Peyer's patch (tissue), 4 donors: ENCODE measurements around the gene TRIM63. TPM values are rescaled to one million over a fixed set of nuclear protein-coding genes. Genes with fewer than 3 reads are reported as not detected.

Experiments
- DNase-seq, 3 donors: peaks; one replicate each; pipeline ENCODE4 v3.0.0-alpha.2; 2017 to 2019
- H3K27ac ChIP-seq, 4 donors: fragments of 200-600 bp; sonication (generic); one replicate each; pipeline ENCODE4 v1.5.1; 2016 to 2019
- H3K27me3 ChIP-seq, 2 donors: fragments of 200-600 bp; sonication (generic); one replicate each; pipeline ENCODE4 v1.5.1; 2019
- H3K36me3 ChIP-seq, 3 donors: fragments of 200-600 bp; sonication (generic); one replicate each; pipeline ENCODE4 v1.5.1; 2016 to 2019
- H3K4me1 ChIP-seq, 4 donors: fragments of 200-600 bp; sonication (generic); one replicate each; pipeline ENCODE4 v1.5.1; 2016 to 2019
- H3K4me3 ChIP-seq, 4 donors: fragments of 200-600 bp; sonication (generic); 1 replicate in 3 of 4; 2 replicates in 1 of 4; pipeline ENCODE4 v1.5.1; 2016 to 2019; ENCODE audit warnings: mild to moderate bottlenecking in 1 of 4
- H3K9me3 ChIP-seq, 4 donors: fragments of 200-600 bp; sonication (generic); one replicate each; pipeline ENCODE4 v1.5.1; 2016 to 2019; ENCODE audit warnings: mild to moderate bottlenecking in 1 of 4
- POLR2A ChIP-seq, 2 donors: fragments of 450-650 bp; IDR thresholded peaks; one replicate each; pipeline ENCODE4 v1.5.1; 2017; ENCODE audit warnings: antibody characterized with exemption in 2 of 2, mild to moderate bottlenecking in 2 of 2, moderate library complexity in 2 of 2
- total RNA-seq, 4 donors: library from RNA; depleted of rRNA; stranded (reverse); fragments of >200 nt; gene quantifications; one replicate each; pipeline ENCODE4 v1.1.0, GENCODE V29; 2016
- TF ChIP-seq, protein P1 (sequence below), 6 experiments: fragments of 450-650 bp in 4 of 6; fragments of 200-600 bp in 2 of 6; sonication (generic) in 1 of 6; IDR thresholded peaks; one replicate each; pipeline ENCODE4 v1.5.1; 2017 to 2019; ENCODE audit warnings: antibody characterized with exemption in 6 of 6, mild to moderate bottlenecking in 3 of 6, moderate library complexity in 1 of 6

The TRIM63 gene
- total RNA-seq, 4 donors from 2014 or later: 0.53 to 0.95 TPM; not detected in 2

DNA sequence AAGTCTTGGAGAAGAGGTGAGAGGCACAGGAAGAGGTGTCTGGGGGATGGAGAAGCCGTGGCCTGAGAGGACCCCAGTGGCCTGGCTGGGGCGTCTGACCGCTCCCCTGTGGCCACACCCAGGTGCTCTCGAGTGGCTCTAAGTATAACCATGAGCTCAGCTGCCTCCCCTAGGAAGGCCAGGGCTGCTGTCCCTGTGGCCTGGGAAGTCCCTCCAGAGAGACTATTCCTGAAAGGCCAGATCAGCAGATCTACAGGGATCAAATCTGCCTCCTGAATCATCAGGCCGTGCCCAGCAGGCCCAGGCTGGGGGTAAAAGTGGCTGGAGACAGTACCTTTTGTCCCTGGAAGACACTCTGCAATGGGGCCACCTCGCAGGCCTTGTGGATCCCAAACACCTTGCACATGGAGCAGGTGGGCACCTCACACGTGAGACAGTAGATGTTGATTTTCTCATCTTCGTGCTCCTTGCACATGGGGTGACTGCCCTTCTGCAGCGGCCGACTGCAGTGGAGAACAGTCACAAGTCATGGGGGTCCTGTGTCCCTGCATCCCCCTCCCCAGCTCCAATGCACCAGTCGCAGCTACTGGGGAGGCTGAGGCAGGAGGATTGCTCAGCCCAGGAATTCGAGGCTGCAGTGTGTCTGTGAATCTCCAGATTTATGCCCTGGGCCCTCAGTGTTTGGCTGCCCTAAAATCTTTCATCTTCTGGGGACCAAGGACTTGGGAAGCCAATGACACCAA is 6.4 kb downstream of the TRIM63 start:
- Histone ChIP-seq H3K4me1 (no peaks in the 10 kb centered on the region), H3K4me3 (no peak overlapping the region), H3K27me3 (no peaks in the 10 kb centered on the region), H3K27ac (no peak overlapping the region), H3K36me3 (no peaks in the 10 kb centered on the region), H3K9me3 (no peaks in the 10 kb centered on the region)
- no peak for TF ChIP-seq POLR2A (IDR thresholded peaks at IDR 0.05)
- TF ChIP-seq, protein P1, sequence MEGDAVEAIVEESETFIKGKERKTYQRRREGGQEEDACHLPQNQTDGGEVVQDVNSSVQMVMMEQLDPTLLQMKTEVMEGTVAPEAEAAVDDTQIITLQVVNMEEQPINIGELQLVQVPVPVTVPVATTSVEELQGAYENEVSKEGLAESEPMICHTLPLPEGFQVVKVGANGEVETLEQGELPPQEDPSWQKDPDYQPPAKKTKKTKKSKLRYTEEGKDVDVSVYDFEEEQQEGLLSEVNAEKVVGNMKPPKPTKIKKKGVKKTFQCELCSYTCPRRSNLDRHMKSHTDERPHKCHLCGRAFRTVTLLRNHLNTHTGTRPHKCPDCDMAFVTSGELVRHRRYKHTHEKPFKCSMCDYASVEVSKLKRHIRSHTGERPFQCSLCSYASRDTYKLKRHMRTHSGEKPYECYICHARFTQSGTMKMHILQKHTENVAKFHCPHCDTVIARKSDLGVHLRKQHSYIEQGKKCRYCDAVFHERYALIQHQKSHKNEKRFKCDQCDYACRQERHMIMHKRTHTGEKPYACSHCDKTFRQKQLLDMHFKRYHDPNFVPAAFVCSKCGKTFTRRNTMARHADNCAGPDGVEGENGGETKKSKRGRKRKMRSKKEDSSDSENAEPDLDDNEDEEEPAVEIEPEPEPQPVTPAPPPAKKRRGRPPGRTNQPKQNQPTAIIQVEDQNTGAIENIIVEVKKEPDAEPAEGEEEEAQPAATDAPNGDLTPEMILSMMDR (IDR thresholded peaks at IDR 0.05): no peak
- no peak for DNase-seq

GRCh38 chr1:26059906-26060305 is 7.5 kb downstream of the TRIM63 start:
- TF ChIP-seq POLR2A (IDR thresholded peaks at IDR 0.05): no peak
- TF ChIP-seq, protein P1 (IDR thresholded peaks at IDR 0.05): no peak
- Histone ChIP-seq H3K9me3 (no peaks in the 10 kb centered on the region), H3K36me3 (no peaks in the 10 kb centered on the region), H3K27ac (no peak overlapping the region), H3K27me3 (no peaks in the 10 kb centered on the region), H3K4me1 (no peaks in the 10 kb centered on the region), H3K4me3 (no peak overlapping the region)
- DNase-seq: no peak

DNA sequence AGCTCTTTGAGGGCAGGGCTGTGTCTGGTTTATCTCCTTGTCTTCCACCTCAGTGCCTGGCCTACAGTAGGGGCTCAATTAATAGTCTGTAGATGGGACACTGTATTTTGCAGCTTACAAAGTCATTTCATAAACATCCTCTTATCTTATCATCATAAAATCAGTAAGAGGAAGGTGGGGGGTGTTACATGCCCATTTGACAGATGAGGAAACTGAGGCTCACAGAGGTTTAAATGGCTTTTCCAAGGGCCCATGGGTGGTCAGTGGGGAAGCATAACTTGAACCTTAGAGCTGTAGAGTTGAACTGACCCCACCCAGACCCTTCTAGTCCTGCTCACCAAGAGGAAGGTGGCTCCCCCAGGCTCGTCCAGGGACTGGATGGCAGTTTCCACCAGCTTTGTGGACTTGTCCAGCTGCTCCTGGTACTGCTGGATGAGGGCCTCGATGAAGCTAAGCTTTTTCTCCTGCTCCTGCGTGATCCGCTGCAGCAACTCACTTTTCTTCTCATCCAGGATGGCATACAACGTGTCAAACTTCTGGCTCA is 9.3 kb downstream of the TRIM63 start:
- no peaks in the 10 kb centered on the region for H3K9me3 ChIP-seq
- DNase-seq: no peak
- no peak overlapping the region for H3K4me3 ChIP-seq
- no peak for TF ChIP-seq POLR2A (IDR thresholded peaks at IDR 0.05)
- TF ChIP-seq, protein P1 (IDR thresholded peaks at IDR 0.05): no peak
- peaks cover 0 to 6% (median 0%) of the 10 kb centered on the region in 4 donors for H3K4me1 ChIP-seq
- no peak overlapping the region for H3K27ac ChIP-seq
- H3K36me3 ChIP-seq: no peaks in the 10 kb centered on the region
- no peaks in the 10 kb centered on the region for H3K27me3 ChIP-seq

- H3K27ac ChIP-seq: no peak overlapping the region
- TF ChIP-seq POLR2A (IDR thresholded peaks at IDR 0.05): no peak
- TF ChIP-seq, protein P1 (IDR thresholded peaks at IDR 0.05): no peak
- H3K4me3 ChIP-seq: no peak overlapping the region
- H3K36me3 ChIP-seq: no peaks in the 10 kb centered on the region
- no peak for DNase-seq
- H3K9me3 ChIP-seq: no peaks in the 10 kb centered on the region
- no peaks in the 10 kb centered on the region for H3K27me3 ChIP-seq
- H3K4me1 ChIP-seq: peaks cover 0 to 6% (median 0%) of the 10 kb centered on the region in 4 donors
Observed at GRCh38 chr1:26057189-26057588, 10.2 kb downstream of the TRIM63 start.

- Histone ChIP-seq H3K27ac (no peak overlapping the region), H3K4me3 (no peak overlapping the region), H3K36me3 (no peaks in the 10 kb centered on the region), H3K4me1 (peaks cover 0 to 9% (median 0%) of the 10 kb centered on the region in 4 donors), H3K9me3 (no peaks in the 10 kb centered on the region), H3K27me3 (no peaks in the 10 kb centered on the region)
- TF ChIP-seq, protein P1 (IDR thresholded peaks at IDR 0.05): no peak
- no peak for TF ChIP-seq POLR2A (IDR thresholded peaks at IDR 0.05)
- no peak for DNase-seq
Observed at GRCh38 chr1:26055041-26055440, 12.4 kb downstream of the TRIM63 start.
